ENCODE measurements around the gene WNT5B. TPM values are rescaled to one million over a fixed set of nuclear protein-coding genes. Genes with fewer than 3 reads are reported as not detected.

WNT5B gene
- total RNA-seq, 1 donor from 2014 or later, result 0.79 TPM

GRCh38 chr12:1645819-1646218 is 16.8 kb downstream of the WNT5B start:
- FAIRE-seq (no peak), DNase-seq (ENCODE audit: low read depth) (no peak)
- no peaks in the 10 kb centered on the region for H3K36me3 ChIP-seq (ENCODE audit: control insufficient read depth, insufficient read depth, low read length)
- TF ChIP-seq, protein P1, sequence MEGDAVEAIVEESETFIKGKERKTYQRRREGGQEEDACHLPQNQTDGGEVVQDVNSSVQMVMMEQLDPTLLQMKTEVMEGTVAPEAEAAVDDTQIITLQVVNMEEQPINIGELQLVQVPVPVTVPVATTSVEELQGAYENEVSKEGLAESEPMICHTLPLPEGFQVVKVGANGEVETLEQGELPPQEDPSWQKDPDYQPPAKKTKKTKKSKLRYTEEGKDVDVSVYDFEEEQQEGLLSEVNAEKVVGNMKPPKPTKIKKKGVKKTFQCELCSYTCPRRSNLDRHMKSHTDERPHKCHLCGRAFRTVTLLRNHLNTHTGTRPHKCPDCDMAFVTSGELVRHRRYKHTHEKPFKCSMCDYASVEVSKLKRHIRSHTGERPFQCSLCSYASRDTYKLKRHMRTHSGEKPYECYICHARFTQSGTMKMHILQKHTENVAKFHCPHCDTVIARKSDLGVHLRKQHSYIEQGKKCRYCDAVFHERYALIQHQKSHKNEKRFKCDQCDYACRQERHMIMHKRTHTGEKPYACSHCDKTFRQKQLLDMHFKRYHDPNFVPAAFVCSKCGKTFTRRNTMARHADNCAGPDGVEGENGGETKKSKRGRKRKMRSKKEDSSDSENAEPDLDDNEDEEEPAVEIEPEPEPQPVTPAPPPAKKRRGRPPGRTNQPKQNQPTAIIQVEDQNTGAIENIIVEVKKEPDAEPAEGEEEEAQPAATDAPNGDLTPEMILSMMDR (IDR thresholded peaks at IDR 0.05; ENCODE audit: insufficient read depth, low read length, severe bottlenecking), result no peak
- no peak overlapping the region for H3K4me3 ChIP-seq (ENCODE audit: low read depth, low read length)
- H3K27me3 ChIP-seq (ENCODE audit: control insufficient read depth, insufficient read depth, low read length), result no peaks in the 10 kb centered on the region

GRCh38 chr12:1646569-1647284 is 17.7 kb downstream of the WNT5B start:
- TF ChIP-seq, protein P1 (IDR thresholded peaks at IDR 0.05; ENCODE audit: insufficient read depth, low read length, severe bottlenecking), result no peak
- FAIRE-seq (no peak), DNase-seq (ENCODE audit: low read depth) (no peak)
- Histone ChIP-seq H3K36me3 (ENCODE audit: control insufficient read depth, insufficient read depth, low read length) (no peaks in the 10 kb centered on the region), H3K27me3 (ENCODE audit: control insufficient read depth, insufficient read depth, low read length) (no peaks in the 10 kb centered on the region), H3K4me3 (ENCODE audit: low read depth, low read length) (no peak overlapping the region)

- no peak overlapping the region for H3K4me3 ChIP-seq (ENCODE audit: low read depth, low read length)
- TF ChIP-seq, protein P1 (IDR thresholded peaks at IDR 0.05; ENCODE audit: insufficient read depth, low read length, severe bottlenecking), result no peak
- DNase-seq (ENCODE audit: low read depth), result no peak
- H3K36me3 ChIP-seq (ENCODE audit: control insufficient read depth, insufficient read depth, low read length), result no peaks in the 10 kb centered on the region
- FAIRE-seq, result no peak
- no peaks in the 10 kb centered on the region for H3K27me3 ChIP-seq (ENCODE audit: control insufficient read depth, insufficient read depth, low read length)
Measured at GRCh38 chr12:1647285-1647669, 18.2 kb downstream of the WNT5B start.

DNA sequence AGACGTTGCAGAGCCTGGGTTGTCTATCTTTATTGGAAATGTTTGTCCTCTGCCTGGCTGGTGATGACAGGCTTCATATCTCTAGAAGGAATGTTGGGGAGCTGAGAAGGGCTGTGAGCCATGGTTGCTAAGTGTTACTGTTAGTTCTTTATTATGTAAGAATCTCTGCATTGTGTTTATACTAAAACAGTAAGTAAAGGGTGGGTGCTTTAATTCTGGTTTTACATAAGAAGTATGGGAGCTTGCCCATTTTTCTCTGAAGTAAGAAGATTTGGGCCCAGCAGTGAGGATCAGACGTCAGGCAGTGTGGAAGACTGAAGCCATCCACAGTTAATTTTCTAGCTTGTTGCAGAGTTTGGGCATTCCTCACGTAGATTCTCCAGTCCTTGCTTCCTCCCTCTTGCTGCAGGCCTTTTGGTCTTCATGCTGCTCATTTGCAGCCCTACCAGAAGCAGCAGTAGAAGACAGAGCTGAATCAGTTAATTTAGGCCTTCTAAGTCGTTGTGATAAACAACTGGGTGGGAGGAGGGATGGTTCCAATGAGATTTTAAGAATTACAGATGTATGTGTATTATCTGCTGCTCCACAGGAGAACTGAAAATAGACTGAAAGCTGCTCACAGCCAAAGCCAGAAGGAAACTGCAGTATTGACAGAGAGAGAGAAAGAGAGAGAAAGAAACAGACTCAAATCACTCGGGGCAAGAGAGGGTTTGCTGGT is 21.4 kb downstream of the WNT5B start:
- FAIRE-seq (no peak), DNase-seq (ENCODE audit: low read depth) (no peak)
- no peaks in the 10 kb centered on the region for H3K36me3 ChIP-seq (ENCODE audit: control insufficient read depth, insufficient read depth, low read length)
- TF ChIP-seq, protein P1 (IDR thresholded peaks at IDR 0.05; ENCODE audit: insufficient read depth, low read length, severe bottlenecking), result no peak
- H3K27me3 ChIP-seq (ENCODE audit: control insufficient read depth, insufficient read depth, low read length), result no peaks in the 10 kb centered on the region
- H3K4me3 ChIP-seq (ENCODE audit: low read depth, low read length), result no peak overlapping the region

DNA sequence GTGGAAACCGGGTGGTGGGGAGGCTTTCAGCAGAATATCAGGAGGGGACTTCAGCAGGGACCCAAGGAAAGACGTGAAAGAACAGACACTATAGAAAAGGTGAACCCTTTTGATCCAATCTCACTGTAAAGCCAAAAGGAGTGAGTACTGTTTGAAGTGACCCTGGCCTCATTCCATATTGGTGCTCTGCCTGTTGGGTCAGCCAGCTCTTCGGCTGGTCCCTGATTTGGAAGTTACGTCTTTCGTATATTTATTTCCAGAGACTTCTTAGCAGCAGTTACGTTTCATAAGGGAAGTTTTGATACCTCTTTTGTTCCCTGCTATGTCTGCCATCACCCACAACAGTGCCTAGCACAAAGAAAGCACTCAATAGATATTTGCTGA is 21.9 kb downstream of the WNT5B start:
- no peak for FAIRE-seq
- TF ChIP-seq, protein P1 (IDR thresholded peaks at IDR 0.05; ENCODE audit: insufficient read depth, low read length, severe bottlenecking), result no peak
- DNase-seq (ENCODE audit: low read depth), result no peak

More for the DNA sequence above, 21.9 kb downstream of the WNT5B start:
- Histone ChIP-seq H3K27me3 (ENCODE audit: control insufficient read depth, insufficient read depth, low read length) (no peaks in the 10 kb centered on the region), H3K4me3 (ENCODE audit: low read depth, low read length) (no peak overlapping the region), H3K36me3 (ENCODE audit: control insufficient read depth, insufficient read depth, low read length) (no peaks in the 10 kb centered on the region)

Data from bronchial epithelial cell (primary cell).